ENCODE results near the gene FAH.

GRCh38 chr15:80159811-80160569, 7.2 kb downstream of the FAH start:
- no peak for TF ChIP-seq RCOR1 (conservative IDR thresholded peaks at IDR 0.05; ENCODE audit: low read depth, low read length)
- no peak for TF ChIP-seq HDAC6 (IDR thresholded peaks at IDR 0.05; ENCODE audit: unreplicated experiment)
